Measurements from ENCODE around the gene RPL31.

RPL31 gene

GRCh38 chr2:101036562-101036961, 34.5 kb downstream of the RPL31 start:
- H3K9me3 ChIP-seq (ENCODE audit: insufficient read depth, low read length), result no peaks in the 10 kb centered on the region
- H3K9me2 ChIP-seq (replicated peaks; ENCODE audit: insufficient read depth, low read length), result no peaks in the 10 kb centered on the region
- H4K20me1 ChIP-seq (ENCODE audit: low read depth, low read length), result no peaks in the 10 kb centered on the region
- no peaks in the 10 kb centered on the region for H3K79me2 ChIP-seq (ENCODE audit: insufficient read depth, low read length)
- H3K27me3 ChIP-seq (ENCODE audit: low read length), result no peaks in the 10 kb centered on the region
- no peaks in the 10 kb centered on the region for H3K36me3 ChIP-seq (ENCODE audit: low read length)
- H3K4me2 ChIP-seq (ENCODE audit: low read depth, low read length, poor library complexity, severe bottlenecking), result no peak overlapping the region
- H3K9ac ChIP-seq (ENCODE audit: low read length), result no peak overlapping the region
- no peak overlapping the region for H3K27ac ChIP-seq (ENCODE audit: low read depth, low read length)
- TF ChIP-seq CTCF (IDR thresholded peaks at IDR 0.05; ENCODE audit: insufficient read depth, low read length, poor library complexity, severe bottlenecking) (peak; percentile 43), EZH2phosphoT487 (conservative IDR thresholded peaks at IDR 0.05; ENCODE audit: low read length) (no peak)
- no peaks in the 10 kb centered on the region for H3F3A ChIP-seq (ENCODE audit: insufficient read depth)
- no peak overlapping the region for H2AFZ ChIP-seq (ENCODE audit: low read depth, low read length, severe bottlenecking)
- no peak overlapping the region for H3K4me3 ChIP-seq (ENCODE audit: insufficient read depth, low read length, poor library complexity, severe bottlenecking)

GRCh38 chr2:101037161-101037755, 35.2 kb downstream of the RPL31 start:
- Histone ChIP-seq H3K4me3 (ENCODE audit: insufficient read depth, low read length, poor library complexity, severe bottlenecking) (no peak overlapping the region), H4K20me1 (ENCODE audit: low read depth, low read length) (no peaks in the 10 kb centered on the region), H3K9ac (ENCODE audit: low read length) (no peak overlapping the region), H3K36me3 (ENCODE audit: low read length) (no peaks in the 10 kb centered on the region), H3K9me3 (ENCODE audit: insufficient read depth, low read length) (no peaks in the 10 kb centered on the region), H3K9me2 (replicated peaks; ENCODE audit: insufficient read depth, low read length) (no peaks in the 10 kb centered on the region), H3K4me2 (ENCODE audit: low read depth, low read length, poor library complexity, severe bottlenecking) (no peak overlapping the region), H3K79me2 (ENCODE audit: insufficient read depth, low read length) (no peaks in the 10 kb centered on the region), H2AFZ (ENCODE audit: low read depth, low read length, severe bottlenecking) (no peak overlapping the region), H3K27me3 (ENCODE audit: low read length) (no peaks in the 10 kb centered on the region), H3K27ac (ENCODE audit: low read depth, low read length) (no peak overlapping the region), H3F3A (ENCODE audit: insufficient read depth) (no peaks in the 10 kb centered on the region)
- TF ChIP-seq CTCF (IDR thresholded peaks at IDR 0.05; ENCODE audit: insufficient read depth, low read length, poor library complexity, severe bottlenecking) (no peak), EZH2phosphoT487 (conservative IDR thresholded peaks at IDR 0.05; ENCODE audit: low read length) (no peak)

- Histone ChIP-seq H3F3A (ENCODE audit: insufficient read depth) (no peaks in the 10 kb centered on the region), H3K9me3 (ENCODE audit: insufficient read depth, low read length) (no peaks in the 10 kb centered on the region), H3K79me2 (ENCODE audit: insufficient read depth, low read length) (no peaks in the 10 kb centered on the region), H2AFZ (ENCODE audit: low read depth, low read length, severe bottlenecking) (peak overlapping the region; percentile 21), H3K4me2 (ENCODE audit: low read depth, low read length, poor library complexity, severe bottlenecking) (no peak overlapping the region), H3K4me3 (ENCODE audit: insufficient read depth, low read length, poor library complexity, severe bottlenecking) (no peak overlapping the region), H3K9me2 (replicated peaks; ENCODE audit: insufficient read depth, low read length) (no peaks in the 10 kb centered on the region), H3K27ac (ENCODE audit: low read depth, low read length) (no peak overlapping the region), H3K27me3 (ENCODE audit: low read length) (0 out of 2 replicates have a peak, but pooled peaks cover 3% of the 10 kb centered on the region), H3K9ac (ENCODE audit: low read length) (no peak overlapping the region), H4K20me1 (ENCODE audit: low read depth, low read length) (no peaks in the 10 kb centered on the region), H3K36me3 (ENCODE audit: low read length) (no peaks in the 10 kb centered on the region)
- TF ChIP-seq EZH2phosphoT487 (conservative IDR thresholded peaks at IDR 0.05; ENCODE audit: low read length), result no peak
- TF ChIP-seq CTCF (IDR thresholded peaks at IDR 0.05; ENCODE audit: insufficient read depth, low read length, poor library complexity, severe bottlenecking), result peak; percentile 14
These were observed 36.6 kb downstream of the RPL31 start for GRCh38 chr2:101038455-101039255.

All from SU-DHL-6 (cell line).